ENCODE results near the gene MRPL12. TPM values are rescaled to one million over a fixed set of nuclear protein-coding genes. Genes with fewer than 3 reads are reported as not detected.
"Not testable (repeated sequence)": the region's sequence is repeated elsewhere in the genome, so short reads cannot be mapped to it uniquely, and the experiment has no call there.

MRPL12 gene
- total and polyA plus RNA-seq, 2 of the 13 experiments (the other 11 are each of a cell fraction or from before 2014, with no cell fraction given): 39.1 to 94.1 TPM

- POLR2A ChIA-PET: interaction anchor here (2.1 to 3.9 kb wide), 3 partner anchors 10 to 29 kb away, joined by 8 to 26 read pairs (median 13); partner anchors contain the start of genes ARL16, HGS and MRPL12
- DNase-seq (ENCODE audit: low spot score): no peak
- in situ Hi-C loops (cut with HindIII; ENCODE audit: extremely low pct_ligation_motif_present, low pct_unique_long_range_greater_than_20kb): no loop called here
These were observed 29.5 kb upstream of the MRPL12 start for GRCh38 chr17:81673561-81674258.

GRCh38 chr17:81675515-81676221 lies 27.5 kb upstream of the MRPL12 start:
- H3K4me3 ChIP-seq (replicated peaks in 1 of 3; ENCODE audit: insufficient read depth in 1 of 3, low read depth in 2 of 3, low read length in 3 of 3); CTCF ChIA-PET (ENCODE audit: low intra/inter-chr PET ratio, low total read pairs); DNase-seq (ENCODE audit: low spot score); H3K79me2 ChIP-seq (ENCODE audit: insufficient read depth, low read length); H3K4me2 ChIP-seq (ENCODE audit: low read depth, low read length); H3K27me3 ChIP-seq (ENCODE audit: control insufficient read depth in 1 of 2, insufficient read depth in 2 of 2, low read length in 2 of 2); H4K20me1 ChIP-seq (ENCODE audit: insufficient read depth, low read length); H3K27ac ChIP-seq (ENCODE audit: extremely low read length, insufficient read depth, low read length); H3K9ac ChIP-seq (ENCODE audit: insufficient read depth, low read depth, low read length); intact Hi-C loops (cut with micrococcal nuclease; ENCODE audit: unreplicated experiment); BruUV-seq (replicated peaks); H3K9me3 ChIP-seq (ENCODE audit: low read length); H2AFZ ChIP-seq (ENCODE audit: low read length); in situ Hi-C loops (cut with HindIII; ENCODE audit: extremely low pct_ligation_motif_present, low pct_unique_long_range_greater_than_20kb): not testable (repeated sequence)
- 38% methylated on average over 18 of the region's 18 CpGs for WGBS (ENCODE audit: low lambda C conversion rate)
- ATAC-seq: peak; percentile 14; the same call in 1 of the 3 replicates
- peaks cover 24 to 32% of the 10 kb centered on the region in 2 experiments; a peak in 4 of 5 replicates for H3K36me3 ChIP-seq (replicated peaks in 1 of 2; ENCODE audit: control insufficient read depth in 1 of 2, insufficient read depth in 2 of 2, low read length in 2 of 2)
- FAIRE-seq: peak; percentile 42
- POLR2A ChIA-PET: interaction anchor here (1.0 to 3.8 kb wide), 4 partner anchors 9 to 37 kb away, joined by 3 to 13 read pairs (median 6); partner anchors contain the start of genes CCDC137, MRPL12, OXLD1 and SLC25A10
- peaks cover 21% of the 10 kb centered on the region for H3K4me1 ChIP-seq (ENCODE audit: insufficient read depth, low read length)
- TF ChIP-seq FOXA3 (CRISPR knock-in tag; IDR thresholded peaks at IDR 0.05) (peak; percentile 78), HINFP (CRISPR knock-in tag; IDR thresholded peaks at IDR 0.05; ENCODE audit: low read depth) (peak; percentile 61; the same call in 1 of the 2 replicates), RAD21 (CRISPR knock-in tag; IDR thresholded peaks at IDR 0.05) (peak; percentile 67), CTCF (CRISPR knock-in tag; IDR thresholded peaks at IDR 0.05) (peak; percentile 76), ZBTB38 (CRISPR knock-in tag; IDR thresholded peaks at IDR 0.05) (peak; percentile 45; the same call in 1 of the 2 replicates), ZNF792 (CRISPR knock-in tag; IDR thresholded peaks at IDR 0.05) (0 out of 2 replicates have a peak, but pooled peaks have one; percentile 33), SMC3 (IDR thresholded peaks at IDR 0.05; ENCODE audit: low read length) (peak; percentile 47), HMGXB4 (CRISPR knock-in tag; IDR thresholded peaks at IDR 0.05; ENCODE audit: borderline replicate concordance in 1 of 2, low read depth in 1 of 2) (peak in 1 of 2 experiments; percentile 60; a peak in 1 of 4 replicates)

More at GRCh38 chr17:81673561-81674258, 29.5 kb upstream of the MRPL12 start:
- H3K4me1 ChIP-seq (ENCODE audit: insufficient read depth, low read length): 0 out of 2 replicates have a peak, but pooled peaks cover 7% of the 10 kb centered on the region
- BruUV-seq (replicated peaks): TSS peak; percentile 29
- FAIRE-seq (no peak), ATAC-seq (no peak)
- H3K9me3 ChIP-seq (ENCODE audit: low read length): no peaks in the 10 kb centered on the region
- TF ChIP-seq ZNF207 (IDR thresholded peaks at IDR 0.05; ENCODE audit: borderline replicate concordance) (no peak), AGO2 (optimal IDR thresholded peaks at IDR 0.05; ENCODE audit: low read depth, low read length) (peak; percentile 78), RBFOX2 (IDR thresholded peaks at IDR 0.05; ENCODE audit: low read depth, low read length) (peak; percentile 38; the same call in 1 of the 2 replicates)
- intact Hi-C loops (cut with micrococcal nuclease; ENCODE audit: unreplicated experiment): no loop called here
- H3K4me2 ChIP-seq (ENCODE audit: low read depth, low read length): no peak overlapping the region
- 96% methylated on average over 16 of the region's 18 CpGs for WGBS (ENCODE audit: low lambda C conversion rate)
- peaks cover under 1% of the 10 kb centered on the region for H3K79me2 ChIP-seq (ENCODE audit: insufficient read depth, low read length)
- H3K36me3 ChIP-seq (replicated peaks in 1 of 2; ENCODE audit: control insufficient read depth in 1 of 2, insufficient read depth in 2 of 2, low read length in 2 of 2): peaks cover 32 to 49% of the 10 kb centered on the region in 2 experiments
- no peak overlapping the region for H3K27ac ChIP-seq (ENCODE audit: extremely low read length, insufficient read depth, low read length)
- no peak overlapping the region for H3K9ac ChIP-seq (ENCODE audit: insufficient read depth, low read depth, low read length)
- CTCF ChIA-PET (ENCODE audit: low intra/inter-chr PET ratio, low total read pairs): no interaction called here
- H3K4me3 ChIP-seq (replicated peaks in 1 of 3; ENCODE audit: insufficient read depth in 1 of 3, low read depth in 2 of 3, low read length in 3 of 3): no peak overlapping the region
- no peaks in the 10 kb centered on the region for H3K27me3 ChIP-seq (ENCODE audit: control insufficient read depth in 1 of 2, insufficient read depth in 2 of 2, low read length in 2 of 2)
- H4K20me1 ChIP-seq (ENCODE audit: insufficient read depth, low read length): no peaks in the 10 kb centered on the region
- H2AFZ ChIP-seq (ENCODE audit: low read length): no peak overlapping the region

Data from HepG2 (cell line).